Central memory CD8-positive, alpha-beta T cell (primary cell): ENCODE measurements around the gene CLASP1.
A peak's percentile ranks its signal among the peaks of the same experiment; 100 is the strongest.
"Not testable (repeated sequence)": the region's sequence is repeated elsewhere in the genome, so short reads cannot be mapped to it uniquely, and the experiment has no call there.

Experiments used
- ATAC-seq: fragments of 150-1000 bp; cut with Tn5 transposase; replicated peaks from 2 replicates; pipeline ENCODE4 v1.10.0; 2022; ENCODE audit warnings: mild to moderate bottlenecking, moderate FRiP score, moderate number of reproducible peaks; ENCODE audit not compliant: poor library complexity, severe bottlenecking; ENCODE audit errors: extremely low read depth
- DNase-seq, 2 donors: peaks; one replicate each; pipeline ENCODE4 v3.0.0; 2021; ENCODE audit warnings: low spot score in 2 of 2
- H3K27ac Mint-ChIP-seq: one replicate; pipeline ENCODE4 v1.8.0; 2022; ENCODE audit warnings: low read depth, mild to moderate bottlenecking, moderate library complexity, mixed read lengths
- H3K27me3 Mint-ChIP-seq: one replicate; pipeline ENCODE4 v1.8.0; 2022; ENCODE audit warnings: mixed read lengths
- H3K36me3 Mint-ChIP-seq: one replicate; pipeline ENCODE4 v1.8.0; 2022; ENCODE audit warnings: mild to moderate bottlenecking, moderate library complexity, mixed read lengths; ENCODE audit not compliant: insufficient read depth
- H3K4me1 Mint-ChIP-seq: one replicate; pipeline ENCODE4 v1.8.0; 2022; ENCODE audit warnings: mixed read lengths
- H3K4me3 Mint-ChIP-seq: one replicate; pipeline ENCODE4 v1.8.0; 2022; ENCODE audit warnings: mild to moderate bottlenecking, moderate library complexity, mixed read lengths
- H3K9me3 Mint-ChIP-seq: one replicate; pipeline ENCODE4 v1.8.0; 2022; ENCODE audit warnings: mixed read lengths

The CLASP1 gene

DNA sequence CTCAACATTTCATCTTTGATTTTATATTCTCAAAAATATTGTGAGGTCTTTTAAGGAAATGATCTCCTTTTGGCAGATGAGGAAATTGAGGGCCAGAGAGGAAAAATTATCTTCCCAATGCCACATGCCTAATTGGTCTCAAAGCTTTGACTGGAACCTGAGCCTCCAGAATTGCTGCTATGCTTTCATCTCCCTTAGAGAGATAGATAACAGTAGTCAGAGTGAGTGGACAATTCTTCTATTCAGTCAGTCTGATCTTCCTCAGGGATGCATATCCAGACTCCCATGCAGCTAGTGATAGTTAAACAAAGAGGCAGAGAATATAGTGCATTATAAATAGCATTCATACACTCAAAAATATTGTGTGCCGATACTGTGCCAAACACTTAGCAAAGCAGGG, 3.8 kb upstream of the CLASP1 start:
- H3K27me3 Mint-ChIP-seq: no peaks in the 10 kb centered on the region
- H3K36me3 Mint-ChIP-seq: peaks cover 26% of the 10 kb centered on the region
- DNase-seq: no peak
- no peaks in the 10 kb centered on the region for H3K9me3 Mint-ChIP-seq
- peak overlapping the region; percentile 5 for H3K27ac Mint-ChIP-seq
- H3K4me3 Mint-ChIP-seq: no peak overlapping the region
- peaks cover 46% of the 10 kb centered on the region for H3K4me1 Mint-ChIP-seq
- no peak for ATAC-seq

DNA sequence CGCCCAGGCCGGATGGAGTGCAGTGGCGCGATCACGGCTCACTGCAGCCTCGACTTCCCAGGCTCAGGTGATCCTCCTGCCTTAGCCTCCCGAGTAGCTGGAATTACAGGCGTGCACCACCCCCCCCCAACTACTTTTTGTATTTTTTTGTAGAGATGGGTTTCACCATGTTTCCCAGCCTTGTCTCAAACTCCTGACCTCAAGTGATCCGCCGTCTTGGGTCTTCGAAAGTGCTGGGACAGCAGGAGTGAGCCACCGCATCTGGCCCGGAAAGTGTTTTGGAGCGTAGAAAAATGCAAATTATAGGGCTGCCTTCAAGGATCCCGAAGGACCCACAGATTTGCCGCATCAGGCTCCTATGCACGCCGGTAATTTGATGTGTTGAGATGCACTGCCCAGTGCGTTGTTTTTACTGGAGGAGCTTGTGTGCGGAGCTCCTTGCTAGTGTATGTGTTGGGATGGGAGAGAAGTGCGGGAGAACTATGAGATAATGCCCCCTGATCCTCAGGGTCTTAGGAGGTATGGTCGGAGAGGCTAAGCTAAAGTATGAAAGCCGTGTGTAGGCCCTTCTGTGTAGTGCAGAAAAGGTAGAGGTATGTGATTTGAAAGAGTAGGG, 1.2 kb upstream of the CLASP1 start:
- no peaks in the 10 kb centered on the region for H3K27me3 Mint-ChIP-seq
- peak overlapping the region; percentile 100 for H3K27ac Mint-ChIP-seq
- no peaks in the 10 kb centered on the region for H3K9me3 Mint-ChIP-seq
- DNase-seq: no peak
- H3K4me3 Mint-ChIP-seq: peak overlapping the region; percentile 96
- H3K36me3 Mint-ChIP-seq: peaks cover 30% of the 10 kb centered on the region
- peak; percentile 2 for ATAC-seq
- peaks cover 61% of the 10 kb centered on the region for H3K4me1 Mint-ChIP-seq

DNA sequence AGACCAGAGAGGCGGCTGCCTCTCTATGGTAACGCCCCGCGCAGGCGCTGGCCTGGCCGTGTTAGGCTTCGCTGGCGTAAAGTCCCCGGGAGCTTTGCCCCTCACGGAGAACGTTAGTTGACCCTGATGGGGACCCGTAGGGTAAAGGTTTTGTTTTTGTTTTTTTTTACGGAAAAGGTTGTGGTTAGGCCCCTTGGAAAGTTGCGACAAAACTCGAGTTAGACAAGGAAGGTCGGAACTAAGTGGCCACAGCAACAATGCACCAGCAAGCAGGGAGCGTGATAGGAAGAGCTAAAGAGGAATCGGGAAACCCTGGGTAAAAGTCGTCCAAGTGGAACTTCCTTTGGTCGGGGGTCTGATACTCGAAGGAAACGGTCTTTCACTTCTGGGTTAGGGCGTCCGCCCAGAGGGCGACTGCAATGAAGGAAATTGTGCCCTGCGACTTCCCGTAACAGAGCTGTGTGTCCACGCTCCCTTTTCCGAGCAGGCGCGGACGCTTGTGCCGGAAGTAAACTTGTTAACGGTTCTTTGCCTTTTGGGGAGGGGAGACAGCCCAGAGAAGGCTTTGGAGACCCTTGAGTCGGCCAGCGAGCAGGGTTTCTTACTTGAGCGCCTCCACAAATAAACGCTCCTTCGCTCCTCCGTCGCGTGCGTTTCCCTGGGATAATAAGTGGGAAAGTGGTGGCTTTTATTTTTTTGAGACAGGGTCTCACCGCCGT, 493 bp upstream of the CLASP1 start:
- Mint-ChIP-seq H3K4me1 (peaks cover 64% of the 10 kb centered on the region), H3K4me3 (peak overlapping the region; percentile 96), H3K36me3 (peaks cover 29% of the 10 kb centered on the region), H3K9me3 (no peaks in the 10 kb centered on the region), H3K27ac (peak overlapping the region; percentile 100), H3K27me3 (no peaks in the 10 kb centered on the region)
- peak; percentile 86 to 95 for DNase-seq
- ATAC-seq: peak; percentile 94

DNA sequence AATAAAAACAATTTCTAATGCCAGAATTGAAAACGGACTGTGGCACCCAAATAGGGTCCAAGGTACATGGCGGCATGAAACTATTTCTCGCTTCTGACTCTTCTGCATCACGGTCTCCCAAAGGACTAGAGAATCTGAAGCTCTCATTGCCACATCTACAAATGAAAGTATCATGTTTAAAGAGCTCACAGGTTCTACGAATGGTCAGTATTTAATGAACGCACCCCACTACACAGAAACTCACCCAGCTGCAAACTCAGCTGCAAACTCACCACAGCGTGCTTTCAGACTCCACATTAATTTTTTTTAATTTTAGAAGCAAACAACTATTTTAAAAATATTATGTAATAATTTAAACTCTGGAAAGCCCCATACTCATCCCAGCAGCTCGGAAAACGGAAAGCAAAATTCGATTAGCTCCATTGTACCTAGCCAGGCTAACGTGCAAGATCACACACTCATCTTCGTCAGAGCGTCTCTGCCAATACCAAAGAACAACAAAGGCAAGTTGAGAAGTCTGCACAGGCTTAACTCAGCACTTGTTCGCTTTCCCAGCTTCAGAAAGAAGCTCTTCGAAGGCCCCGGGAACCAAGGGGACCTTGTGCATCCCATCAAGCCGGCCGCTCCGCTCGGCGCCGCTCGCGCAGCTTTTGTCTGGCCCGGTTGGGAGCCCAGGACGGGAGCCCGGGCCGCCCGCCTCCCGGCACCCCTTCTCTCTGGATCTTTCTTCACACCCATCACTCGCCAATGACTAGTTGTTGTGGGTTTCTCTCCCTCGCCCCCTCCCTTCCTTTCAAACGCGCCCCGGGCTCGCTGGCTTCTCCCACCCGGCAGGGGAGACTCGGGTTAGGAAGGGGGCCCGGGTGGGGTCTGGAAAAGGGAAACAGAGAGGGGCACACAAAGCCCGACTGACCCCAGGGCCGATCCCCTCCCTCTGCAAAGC, 785 bp downstream of the CLASP1 start:
- peaks cover 27% of the 10 kb centered on the region for H3K36me3 Mint-ChIP-seq
- no peaks in the 10 kb centered on the region for H3K27me3 Mint-ChIP-seq

DNA sequence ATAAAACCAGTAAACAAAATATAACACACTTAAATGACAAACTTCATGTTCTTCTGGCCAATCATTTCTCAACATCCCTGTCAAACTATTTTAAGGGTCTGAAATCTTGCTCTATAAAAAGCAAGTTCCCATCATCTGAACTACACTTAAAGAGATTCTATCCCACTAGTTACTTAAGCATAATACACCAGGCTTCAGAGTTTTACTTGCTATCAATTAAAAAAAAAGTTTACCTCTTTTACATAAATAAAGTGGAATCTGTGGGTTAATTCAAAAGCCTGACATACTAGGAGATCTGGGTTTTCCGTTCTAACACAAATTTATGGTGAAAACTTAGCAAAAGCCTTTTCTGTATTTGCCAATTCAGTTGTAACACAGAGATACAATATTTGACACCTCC, 1.9 kb downstream of the CLASP1 start:
- no peak for ATAC-seq
- H3K4me3 Mint-ChIP-seq: peak overlapping the region; percentile 96
- H3K4me1 Mint-ChIP-seq: peaks cover 54% of the 10 kb centered on the region
- DNase-seq: no peak
- no peaks in the 10 kb centered on the region for H3K9me3 Mint-ChIP-seq
- peaks cover 27% of the 10 kb centered on the region for H3K36me3 Mint-ChIP-seq
- peak overlapping the region; percentile 100 for H3K27ac Mint-ChIP-seq
- no peaks in the 10 kb centered on the region for H3K27me3 Mint-ChIP-seq

More for the DNA sequence above, 785 bp downstream of the CLASP1 start:
- peak; percentile 38 for ATAC-seq
- H3K4me1 Mint-ChIP-seq: peaks cover 53% of the 10 kb centered on the region
- peak; percentile 27 to 50 for DNase-seq
- H3K9me3 Mint-ChIP-seq: no peaks in the 10 kb centered on the region
- H3K4me3 Mint-ChIP-seq: peak overlapping the region; percentile 96
- peak overlapping the region; percentile 100 for H3K27ac Mint-ChIP-seq

DNA sequence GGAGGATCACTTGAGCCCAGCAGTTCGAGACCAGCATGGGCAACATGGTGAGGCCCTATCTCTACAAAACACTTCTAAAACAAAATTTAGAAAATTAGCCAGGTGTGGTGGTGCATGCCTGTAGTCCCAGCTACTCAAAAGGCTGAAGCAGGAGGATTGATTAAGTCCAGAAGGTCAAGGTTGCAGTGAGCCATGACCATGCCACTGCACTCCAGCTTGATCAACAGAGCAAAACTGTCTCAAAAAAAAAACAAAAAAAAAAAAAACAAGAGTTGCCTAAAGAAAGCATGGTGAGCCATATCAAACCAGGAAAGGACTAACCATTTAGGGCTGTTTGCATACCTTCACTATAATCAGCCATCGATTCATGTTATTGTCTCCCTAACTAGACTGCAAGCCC, 4.5 kb downstream of the CLASP1 start:
- no peak for ATAC-seq
- no peak overlapping the region for H3K4me3 Mint-ChIP-seq
- H3K36me3 Mint-ChIP-seq: peaks cover 19% of the 10 kb centered on the region
- H3K4me1 Mint-ChIP-seq: peaks cover 50% of the 10 kb centered on the region
- no peaks in the 10 kb centered on the region for H3K27me3 Mint-ChIP-seq
- no peaks in the 10 kb centered on the region for H3K9me3 Mint-ChIP-seq
- H3K27ac Mint-ChIP-seq: peak overlapping the region; percentile 44
- DNase-seq: no peak

DNA sequence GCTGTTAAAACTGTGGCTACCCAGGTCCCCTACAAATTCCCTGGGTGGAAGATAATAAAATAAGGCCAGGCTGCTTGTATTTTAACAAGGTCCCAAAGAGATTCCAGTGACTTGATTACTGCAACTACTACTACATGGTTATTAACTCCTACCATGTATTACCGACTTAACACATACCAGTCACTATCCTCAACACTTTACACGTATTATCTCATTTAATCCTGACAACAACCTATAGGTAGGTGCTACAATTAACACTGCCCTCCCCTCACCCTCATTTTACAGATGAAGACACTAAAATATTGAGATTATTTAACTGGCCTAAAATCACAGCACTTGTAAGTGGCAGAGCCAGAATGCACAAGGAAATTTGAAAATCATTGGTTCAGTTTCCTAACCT, 5.4 kb downstream of the CLASP1 start:
- Mint-ChIP-seq H3K4me3 (no peak overlapping the region), H3K36me3 (peaks cover 13% of the 10 kb centered on the region), H3K27ac (no peak overlapping the region), H3K9me3 (no peaks in the 10 kb centered on the region), H3K4me1 (peaks cover 52% of the 10 kb centered on the region), H3K27me3 (no peaks in the 10 kb centered on the region)
- no peak for DNase-seq
- ATAC-seq: no peak

DNA sequence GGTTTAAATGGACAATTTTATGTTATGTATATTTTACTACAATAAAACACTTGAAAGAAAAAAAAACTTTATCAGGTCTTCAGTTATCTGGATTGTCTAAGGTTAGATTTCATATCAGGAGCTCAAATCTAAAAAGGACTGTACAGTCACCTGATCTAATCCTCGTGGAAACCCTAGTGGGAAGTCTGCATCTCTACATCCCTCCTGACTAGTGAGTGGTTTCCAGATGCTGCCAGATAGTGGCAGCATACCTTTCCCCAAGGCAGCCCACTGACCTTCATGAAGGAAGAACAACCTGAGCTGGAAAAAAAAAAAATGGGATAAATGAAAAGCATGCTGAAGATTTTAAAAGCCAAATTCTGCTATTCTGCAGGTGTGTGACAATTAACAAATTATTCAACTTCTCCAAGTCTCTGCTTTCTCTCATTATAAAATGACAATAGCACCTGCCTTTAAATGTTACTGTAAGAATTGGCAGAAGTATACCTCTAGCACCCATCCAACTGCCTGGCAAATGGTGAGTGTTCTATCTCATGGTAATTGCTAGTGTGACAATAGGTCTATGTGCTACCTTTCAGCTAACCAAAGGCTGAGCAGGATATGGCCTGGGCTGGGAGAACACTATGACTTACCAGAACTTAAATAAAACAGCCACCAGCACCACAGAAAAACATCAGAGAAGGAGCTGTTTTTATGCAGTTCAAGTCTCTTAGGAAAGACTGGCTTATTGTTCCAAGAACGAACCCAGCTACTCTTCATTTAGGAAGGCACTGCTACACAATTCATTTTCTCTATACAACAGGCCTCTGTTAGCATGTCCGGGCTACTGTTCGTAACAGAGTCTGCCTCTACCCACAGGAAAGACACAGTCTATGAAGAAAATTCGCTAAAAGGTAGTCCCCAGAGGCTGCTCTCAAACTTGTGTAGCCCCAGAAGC, 8.6 kb downstream of the CLASP1 start:
- Mint-ChIP-seq H3K27me3 (no peaks in the 10 kb centered on the region), H3K4me1 (peaks cover 41% of the 10 kb centered on the region), H3K4me3 (no peak overlapping the region), H3K27ac (no peak overlapping the region), H3K36me3 (peaks cover 6% of the 10 kb centered on the region), H3K9me3 (no peaks in the 10 kb centered on the region)
- DNase-seq: no peak
- ATAC-seq: no peak

DNA sequence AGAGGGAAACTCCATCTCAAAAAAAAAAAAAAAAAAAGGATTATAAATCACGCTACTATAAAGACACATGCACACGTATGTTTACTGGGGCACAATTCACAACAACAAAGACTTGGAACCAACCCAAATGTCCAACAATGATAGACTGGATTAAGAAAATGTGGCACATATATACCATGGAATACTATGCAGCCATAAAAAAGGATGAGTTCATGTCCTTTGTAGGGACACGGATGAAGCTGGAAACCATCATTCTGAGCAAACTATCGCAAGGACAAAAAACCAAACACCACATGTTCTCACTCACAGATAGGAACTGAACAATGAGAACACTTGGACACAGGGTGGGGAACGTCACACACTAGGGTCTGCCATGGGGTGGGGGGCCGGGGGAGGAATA, 9.4 kb downstream of the CLASP1 start:
- H3K27ac Mint-ChIP-seq, ATAC-seq: not testable (repeated sequence)
- peaks cover 40% of the 10 kb centered on the region for H3K4me1 Mint-ChIP-seq

DNA sequence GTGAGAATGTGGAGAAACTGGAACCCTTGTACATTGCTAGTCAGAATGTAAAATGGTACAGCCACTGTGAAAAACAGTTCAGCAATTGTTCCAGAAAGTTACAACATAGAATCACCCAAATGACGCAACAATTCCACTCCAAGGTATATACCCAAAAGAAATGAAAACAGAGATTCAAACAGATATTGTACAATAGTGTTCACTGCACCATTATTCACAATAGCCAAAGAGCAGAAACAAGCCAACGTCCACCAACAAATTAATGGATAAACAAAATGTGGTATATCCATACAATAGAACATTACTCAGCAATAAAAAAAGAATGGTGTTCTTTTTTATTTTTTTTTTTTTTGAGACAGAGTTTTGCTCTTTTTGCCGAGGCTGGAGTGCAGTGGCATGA, 10.9 kb downstream of the CLASP1 start:
- Mint-ChIP-seq H3K27me3 (no peaks in the 10 kb centered on the region), H3K4me1 (peaks cover 53% of the 10 kb centered on the region), H3K9me3 (no peaks in the 10 kb centered on the region), H3K4me3 (no peak overlapping the region), H3K27ac (no peak overlapping the region), H3K36me3 (peaks cover 5% of the 10 kb centered on the region)
- DNase-seq (no peak), ATAC-seq (no peak)

More for the DNA sequence above, 9.4 kb downstream of the CLASP1 start:
- not testable (repeated sequence) for H3K27me3 Mint-ChIP-seq, H3K9me3 Mint-ChIP-seq, H3K36me3 Mint-ChIP-seq, H3K4me3 Mint-ChIP-seq, DNase-seq

DNA sequence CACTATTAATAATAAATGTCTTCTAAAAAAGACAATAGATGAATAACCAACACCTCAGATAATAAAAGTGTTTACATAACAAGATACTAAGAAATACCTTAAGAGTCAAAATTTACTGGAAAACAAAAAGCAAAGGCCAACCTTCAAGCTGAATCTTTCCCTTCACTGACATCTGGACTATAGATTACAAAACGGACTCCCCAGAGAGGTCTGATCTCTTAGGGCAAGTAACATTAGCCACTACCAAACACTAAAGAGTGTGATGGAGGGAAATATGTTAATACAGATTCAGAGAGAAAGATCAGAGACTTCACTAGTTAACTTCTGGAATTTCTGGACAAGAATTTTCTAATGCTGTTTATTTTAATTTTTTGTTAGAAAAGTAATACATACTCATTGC, 13.9 kb downstream of the CLASP1 start:
- Mint-ChIP-seq H3K36me3 (peaks cover 3% of the 10 kb centered on the region), H3K27ac (peak overlapping the region; percentile 8), H3K4me3 (no peak overlapping the region), H3K9me3 (no peaks in the 10 kb centered on the region), H3K27me3 (no peaks in the 10 kb centered on the region), H3K4me1 (peaks cover 46% of the 10 kb centered on the region)
- DNase-seq (no peak), ATAC-seq (no peak)
